Gastroesophageal sphincter (tissue), 3 donors: ENCODE results near the gene PCDHB1.

Experiments
- CTCF ChIP-seq, 4 experiments: fragments of 200-600 bp in 2 of 4; fragments of 450-650 bp in 2 of 4; sonication (generic) in 1 of 4; IDR thresholded peaks; one replicate each; pipeline ENCODE4 v1.5.1; 2017 to 2019; ENCODE audit warnings: antibody characterized with exemption in 4 of 4, mild to moderate bottlenecking in 2 of 4, moderate library complexity in 2 of 4
- EP300 ChIP-seq: sonication (generic); formaldehyde crosslinking; IDR thresholded peaks from one replicate; pipeline ENCODE4 v1.6.1; 2017; ENCODE audit warnings: antibody characterized with exemption, mild to moderate bottlenecking
- POLR2AphosphoS5 ChIP-seq: sonication (generic); formaldehyde crosslinking; IDR thresholded peaks from one replicate; pipeline ENCODE4 v1.6.1; 2017; ENCODE audit warnings: antibody characterized with exemption

GRCh38 chr5:141095263-141095641, 44.1 kb downstream of the PCDHB1 start:
- TF ChIP-seq CTCF (IDR thresholded peaks at IDR 0.05) (no peak), POLR2AphosphoS5 (no peak), EP300 (no peak)
